HG02852 (cell line): ENCODE results near the gene GAB2.

Experiments
- ATAC-seq: cut with Tn5 transposase; IDR thresholded peaks from one replicate; pipeline ENCODE4 v1.9.1; 2021; ENCODE audit warnings: mild to moderate bottlenecking, moderate library complexity; ENCODE audit not compliant: unreplicated experiment

Gene GAB2

GRCh38 chr11:78428773-78429172, 11.2 kb upstream of the GAB2 start:
- no peak for ATAC-seq

DNA sequence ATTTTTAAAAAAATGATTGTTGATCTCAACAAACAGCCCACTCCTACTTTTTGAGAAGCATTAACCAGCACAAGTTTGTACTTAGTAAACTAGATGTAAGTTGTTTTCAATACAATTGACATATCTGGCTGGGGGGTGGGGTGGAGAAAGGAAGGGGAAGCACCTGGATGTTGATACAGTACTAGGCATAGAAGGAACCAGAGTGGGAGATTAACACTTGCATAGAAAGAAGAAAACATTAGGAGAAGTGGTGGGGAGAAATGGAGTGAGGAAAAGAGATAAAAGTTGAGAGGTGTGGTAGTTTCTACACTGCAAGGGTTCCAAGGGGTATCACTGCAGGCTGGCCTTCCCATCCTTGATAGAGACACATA, 10.6 kb upstream of the GAB2 start:
- ATAC-seq, result no peak

- ATAC-seq, result peak; percentile 46
Measured at GRCh38 chr11:78427615-78428265, 10.1 kb upstream of the GAB2 start.

DNA sequence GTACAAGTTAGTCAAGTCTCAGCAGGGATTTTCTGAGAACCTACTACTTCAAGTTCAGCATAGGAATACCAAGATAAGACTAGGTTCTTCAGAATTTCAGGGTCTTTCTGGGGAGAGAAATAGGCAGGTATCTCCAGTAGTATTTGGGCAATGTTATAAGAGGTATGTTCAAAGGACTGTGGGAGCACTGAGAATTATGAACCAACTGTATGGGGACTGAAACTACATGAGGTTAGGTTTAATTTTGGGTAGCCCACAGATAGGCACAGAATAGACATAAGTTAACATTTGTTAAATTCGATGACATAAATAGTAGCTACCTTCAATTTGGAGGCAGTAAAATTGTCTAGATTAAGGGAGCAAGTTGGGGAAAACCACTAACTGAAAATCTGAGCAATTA, 9.2 kb upstream of the GAB2 start:
- ATAC-seq, result no peak

- no peak for ATAC-seq
Measured at GRCh38 chr11:78425399-78426070, 7.9 kb upstream of the GAB2 start.

DNA sequence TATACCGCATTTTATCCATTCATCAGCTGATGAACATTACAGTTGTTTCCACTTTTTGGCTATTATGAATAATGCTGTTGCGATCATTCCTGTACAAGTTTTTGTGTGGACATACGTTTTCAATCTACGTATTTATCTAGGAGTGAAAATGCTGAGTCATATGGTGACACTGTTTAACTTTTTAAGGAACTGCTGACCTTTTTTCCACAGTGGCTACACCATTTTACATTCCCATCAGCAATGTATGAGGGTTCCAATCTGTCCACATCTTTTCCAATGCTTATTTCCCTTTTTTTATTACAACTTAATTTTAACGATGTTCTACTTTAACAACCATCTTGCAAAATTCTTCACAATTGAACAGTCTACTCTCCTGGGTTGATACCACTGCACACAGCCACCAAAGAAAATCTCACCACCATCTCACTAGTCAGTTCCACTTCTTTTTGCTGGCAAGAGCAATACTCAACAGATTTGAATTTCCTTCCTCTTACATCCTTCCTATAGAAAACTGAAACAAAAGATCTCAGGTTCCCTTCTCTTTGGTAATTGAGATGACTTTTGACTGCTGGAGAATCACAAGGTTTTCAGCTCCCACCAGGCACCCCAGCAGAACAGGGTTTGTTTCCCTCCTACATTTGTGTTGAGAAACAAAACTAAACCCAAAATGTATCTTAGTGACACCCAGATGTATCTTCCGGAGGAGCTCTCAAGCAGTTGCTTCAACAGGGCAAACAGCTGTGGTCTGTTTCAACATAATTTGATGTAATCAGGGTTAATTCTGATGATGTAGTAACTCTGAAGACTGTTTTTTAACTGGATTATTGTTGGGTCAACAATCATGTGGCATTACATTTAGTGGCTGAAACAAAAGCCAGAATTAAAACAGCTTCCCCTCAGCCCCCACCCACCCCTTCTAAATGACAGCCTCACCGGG, 7.0 kb upstream of the GAB2 start:
- peak; percentile 37 for ATAC-seq

DNA sequence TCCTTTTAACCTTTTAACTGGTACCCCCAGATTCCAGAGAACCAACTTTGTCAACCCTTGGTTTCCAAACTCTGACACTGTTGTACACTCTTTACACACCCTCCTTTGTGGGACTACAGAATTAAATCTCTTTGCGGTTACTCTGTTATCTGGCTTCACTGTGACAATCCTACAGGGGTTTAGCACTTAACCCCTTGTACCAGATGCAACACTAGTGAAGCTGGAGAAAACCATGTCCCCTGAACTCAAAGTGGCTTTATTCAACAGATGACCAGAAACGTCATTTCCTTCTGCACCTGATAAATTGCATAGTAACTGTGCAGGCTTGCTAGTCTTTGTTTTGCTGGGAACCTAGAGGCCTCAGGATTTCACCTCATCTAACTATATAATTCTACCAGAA, 5.6 kb upstream of the GAB2 start:
- no peak for ATAC-seq

- ATAC-seq, result no peak
Measured at GRCh38 chr11:78420796-78421209, 3.2 kb upstream of the GAB2 start.

DNA sequence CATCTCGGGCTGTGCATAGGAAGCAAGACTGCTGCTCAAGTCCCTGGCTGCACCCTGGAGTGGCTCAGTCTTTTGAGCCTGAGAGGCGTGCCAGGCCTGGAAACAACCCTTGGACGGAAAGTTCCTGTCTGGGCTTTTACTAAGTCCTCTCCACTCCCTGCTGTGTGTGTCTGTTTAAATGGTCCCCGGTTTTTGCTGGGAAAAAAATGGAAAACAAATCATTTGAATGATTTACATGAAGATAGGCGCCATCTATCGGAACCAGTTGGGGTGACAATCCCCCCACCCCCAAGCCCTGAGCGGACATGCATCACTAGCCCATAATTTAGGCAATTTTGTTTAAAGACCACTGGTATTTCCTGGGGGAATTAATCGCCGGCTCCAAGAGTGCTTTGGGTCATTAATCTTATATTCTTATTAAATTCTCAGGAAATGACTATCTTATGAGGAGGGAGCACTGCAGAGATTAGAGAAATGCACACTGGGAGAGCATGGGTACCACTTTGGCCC, 2.7 kb upstream of the GAB2 start:
- no peak for ATAC-seq

- no peak for ATAC-seq
Measured at GRCh38 chr11:78419327-78419726, 1.7 kb upstream of the GAB2 start.

GRCh38 chr11:78418584-78419211, 1.1 kb upstream of the GAB2 start:
- ATAC-seq, result no peak

DNA sequence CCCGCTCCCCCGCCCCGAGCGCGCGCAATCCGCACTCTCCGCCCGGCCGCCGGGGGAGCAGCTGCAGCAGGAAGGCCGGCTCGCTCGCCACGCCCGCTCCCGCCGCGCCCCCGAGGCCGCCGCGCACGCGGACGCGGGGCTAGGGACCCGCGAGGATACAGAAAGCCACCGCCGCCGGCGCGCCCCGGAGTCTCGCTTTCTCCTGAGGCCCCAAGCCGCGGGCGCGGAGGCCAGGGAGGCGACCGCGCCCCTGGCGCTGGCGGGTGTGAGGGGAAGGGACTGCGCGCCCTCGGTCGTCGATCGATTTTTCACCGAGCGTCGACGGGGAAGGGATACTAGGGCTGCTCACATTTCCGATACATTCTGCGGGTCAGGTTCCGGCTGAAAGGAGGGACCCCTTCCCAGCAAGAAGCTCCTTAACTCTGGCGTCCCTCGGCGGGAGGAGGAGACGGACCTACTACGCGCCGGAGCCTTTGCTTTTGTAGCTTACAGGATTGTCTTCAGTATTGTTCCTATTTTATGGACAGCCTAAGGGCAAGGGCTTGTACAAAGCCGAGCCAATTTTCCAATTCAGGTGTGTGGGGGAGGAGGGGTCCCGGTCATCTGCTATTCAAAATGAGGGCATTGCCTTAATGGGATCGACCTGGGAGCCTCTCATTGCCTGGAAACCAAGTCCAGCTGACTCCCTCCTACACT, 416 bp upstream of the GAB2 start:
- ATAC-seq, result peak; percentile 49

DNA sequence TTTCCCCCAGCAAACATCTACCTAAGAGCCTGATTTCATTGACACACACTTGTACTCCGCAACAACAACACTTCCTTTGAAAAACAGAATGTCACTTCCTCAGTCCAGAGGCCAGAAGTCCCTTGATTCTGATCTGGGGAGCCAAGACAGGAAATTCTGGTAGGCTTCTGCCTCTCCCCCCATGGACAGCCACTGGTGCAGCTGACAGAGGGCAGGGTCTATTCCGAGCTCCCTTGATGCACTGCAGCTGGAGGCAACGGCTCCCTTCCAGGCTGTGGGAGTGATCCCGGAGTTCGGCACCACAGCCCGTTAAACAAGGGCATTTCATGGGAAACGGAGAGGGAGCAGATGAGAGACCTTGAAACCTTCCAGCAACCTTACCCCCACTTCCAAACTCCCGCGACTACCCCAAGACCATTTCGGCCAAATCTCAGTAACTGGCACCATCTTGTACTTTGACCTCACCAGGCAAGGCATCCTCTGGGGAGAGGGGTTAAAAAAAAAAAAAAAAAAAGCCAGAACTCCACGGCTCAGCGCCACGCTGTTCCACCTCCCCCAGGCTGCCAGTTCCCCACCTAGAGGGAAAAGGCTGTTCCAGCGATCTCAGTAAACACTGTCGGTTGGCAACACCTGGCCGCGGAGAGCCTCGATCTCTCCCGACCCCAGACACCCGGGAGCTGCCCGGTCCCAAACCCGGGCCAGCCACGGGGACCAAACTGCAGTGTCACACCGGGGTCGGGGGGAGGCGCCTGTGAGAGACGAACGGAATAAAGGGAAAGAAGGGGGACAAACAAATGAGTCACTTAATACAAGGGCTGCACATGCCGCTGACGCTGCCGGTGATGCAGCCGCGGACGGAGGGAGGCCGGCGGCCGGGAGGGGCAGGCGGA, 1.1 kb downstream of the GAB2 start:
- ATAC-seq, result peak; percentile 58

GRCh38 chr11:78415338-78415737, 2.3 kb downstream of the GAB2 start:
- ATAC-seq, result no peak

DNA sequence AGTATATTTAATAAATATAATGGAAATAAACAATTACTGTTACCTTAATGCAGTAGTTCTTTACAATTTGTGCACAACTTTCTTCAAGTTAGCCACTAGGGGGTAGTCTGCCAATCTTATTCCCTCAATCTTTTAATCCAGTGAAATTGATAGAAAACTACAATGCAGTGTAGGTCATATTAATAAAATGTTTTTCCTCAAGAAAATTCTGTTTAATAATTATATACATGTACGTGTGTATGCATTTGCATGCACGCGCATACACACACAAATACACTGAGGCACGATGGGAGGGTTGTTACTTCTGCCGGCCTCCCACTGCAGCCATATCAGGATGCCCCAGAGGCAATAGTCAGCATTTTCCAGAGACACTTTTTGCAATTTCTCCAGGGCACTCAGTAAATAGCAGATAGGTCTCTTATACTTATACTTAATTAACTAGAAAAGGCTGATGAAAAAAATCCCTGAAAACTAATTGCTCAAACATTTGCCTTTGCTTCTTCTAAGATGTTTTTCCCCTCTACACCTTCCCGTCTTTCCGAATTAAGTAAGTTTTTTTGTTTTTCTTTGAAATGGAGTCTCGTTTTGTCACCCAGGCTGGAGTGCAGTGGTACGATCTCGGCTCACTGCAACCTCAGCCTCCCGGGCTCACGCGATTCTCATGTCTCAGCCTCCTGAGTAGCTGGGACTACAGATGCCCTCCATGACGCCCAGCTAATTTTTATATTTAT, 3.1 kb downstream of the GAB2 start:
- ATAC-seq, result no peak

DNA sequence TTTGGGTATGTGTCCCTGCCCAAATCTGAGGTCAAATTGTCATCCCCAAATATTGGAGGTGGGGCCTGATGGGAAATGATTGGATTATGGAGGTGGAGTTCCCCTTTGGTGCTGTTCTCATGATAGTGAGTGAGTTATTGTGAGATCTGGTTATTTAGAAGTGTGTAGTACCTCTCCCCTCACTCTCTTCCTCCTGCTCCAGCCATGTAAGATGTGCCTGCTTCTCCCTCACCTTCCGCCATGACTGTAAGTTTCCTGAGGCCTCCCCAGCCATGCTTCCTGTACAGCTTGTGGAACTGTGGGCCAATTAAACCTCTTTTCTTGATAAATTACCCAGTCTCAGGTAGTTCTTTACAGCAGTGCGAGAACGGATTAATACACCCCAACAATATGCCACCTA, 9.0 kb downstream of the GAB2 start:
- no peak for ATAC-seq

DNA sequence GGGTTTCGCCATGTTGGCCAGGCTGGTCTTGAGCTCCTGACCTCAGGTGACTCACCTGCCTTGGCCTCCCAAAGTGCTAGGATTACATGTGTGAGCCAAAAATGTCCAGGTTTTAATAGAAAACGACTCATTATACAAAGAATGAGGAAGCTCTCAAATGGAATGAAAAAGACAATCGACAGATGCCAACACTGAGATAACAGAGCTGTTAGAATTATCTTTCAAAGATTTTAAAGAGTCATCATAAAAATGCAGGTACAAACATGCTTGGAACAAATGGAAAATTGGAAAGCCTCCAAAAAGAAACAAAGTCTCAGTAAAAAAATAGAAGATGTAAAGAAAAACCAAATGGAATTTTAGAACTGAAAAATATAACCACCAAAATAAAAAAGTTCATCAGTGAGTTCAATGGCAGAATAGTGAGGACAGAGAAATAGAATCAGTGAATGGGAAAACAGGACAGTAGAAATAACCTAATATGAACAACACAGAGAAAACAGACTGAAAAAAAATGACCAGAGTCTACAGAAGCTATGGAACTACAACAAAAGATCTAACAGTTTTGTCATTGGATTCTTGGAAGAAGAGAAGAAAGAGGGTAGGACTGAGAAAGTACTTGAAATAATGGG, 10.9 kb downstream of the GAB2 start:
- no peak for ATAC-seq

GRCh38 chr11:78405805-78406204, 11.8 kb downstream of the GAB2 start:
- no peak for ATAC-seq
